NCI-H1694 treated with DMSO at 0.1 percent for 48 hours (cell line): Measurements from ENCODE around the gene NOX3.
"Not testable (repeated sequence)": the region's sequence is repeated elsewhere in the genome, so short reads cannot be mapped to it uniquely, and the experiment has no call there.

Experiments
- DNase-seq: peaks from one replicate; lab custom pipeline; 2025; lab: John Stamatoyannopoulos, UW

NOX3 gene

DNA sequence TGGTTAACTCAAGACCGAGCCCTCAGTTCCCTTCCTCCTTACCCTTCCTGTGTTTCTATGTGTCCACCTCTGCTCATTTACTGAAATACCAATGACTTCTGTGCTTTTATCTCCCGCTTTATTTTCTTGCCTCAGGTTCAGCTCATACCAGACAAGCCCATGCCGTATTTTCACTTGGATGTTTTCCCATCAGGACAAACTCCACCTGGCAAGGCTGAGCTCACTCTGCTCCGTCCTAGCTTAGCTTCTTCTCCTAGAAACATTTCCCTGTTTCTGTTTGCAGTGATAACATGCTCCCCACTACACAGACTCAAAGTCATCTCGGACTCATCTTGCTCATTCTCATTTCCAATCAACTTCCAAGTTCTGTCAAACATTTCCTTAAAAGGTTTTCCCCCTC lies 84.4 kb downstream of the NOX3 start:
- no peak for DNase-seq

DNA sequence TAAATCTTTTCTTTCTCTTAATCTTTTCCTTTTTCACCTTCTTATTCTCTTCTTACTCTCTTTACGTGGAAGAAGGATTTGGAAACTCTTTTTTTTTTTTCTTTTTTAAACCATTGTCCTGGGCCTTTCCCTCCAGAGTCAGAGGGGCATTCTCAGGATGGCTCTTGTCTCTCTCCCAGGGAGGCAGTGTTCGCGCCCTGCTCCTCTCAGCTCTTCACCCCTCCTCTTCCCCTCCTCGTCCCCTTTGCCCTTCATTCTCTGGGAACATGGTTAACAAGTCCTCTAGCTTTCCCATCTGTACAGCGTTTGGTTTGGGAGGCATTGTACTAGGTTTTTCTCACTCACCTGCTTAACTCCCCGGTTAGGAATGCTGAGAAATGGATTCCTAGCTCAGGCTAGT lies 89.3 kb downstream of the NOX3 start:
- DNase-seq: no peak

DNA sequence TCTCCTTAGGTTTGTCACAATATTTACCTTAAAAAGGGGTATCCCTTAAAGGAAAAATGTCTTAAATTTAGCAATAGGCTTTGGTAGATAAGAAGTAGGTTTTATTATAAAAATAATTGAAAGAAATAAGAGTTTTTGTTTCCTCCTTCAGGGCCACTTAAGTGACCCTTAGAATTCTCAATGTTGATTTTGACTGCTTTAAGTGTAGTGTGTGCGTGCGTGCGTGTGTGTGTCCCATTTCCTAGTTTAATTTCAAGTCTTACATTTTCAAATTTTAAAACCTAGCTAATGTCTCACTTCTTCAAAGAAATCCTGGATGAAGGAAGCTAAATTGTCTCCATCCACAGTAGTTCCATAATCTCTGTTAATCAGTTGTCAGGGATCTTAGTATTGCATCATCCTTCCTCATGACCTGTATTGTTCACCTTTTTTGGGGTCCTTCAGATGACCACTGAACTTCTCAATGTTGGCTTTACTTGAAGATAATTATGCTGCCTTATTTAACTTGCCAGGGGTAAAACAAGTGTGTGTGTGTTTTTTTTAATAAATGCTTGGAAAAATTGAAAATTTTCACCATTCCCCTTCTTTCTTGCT lies 90.7 kb downstream of the NOX3 start:
- no peak for DNase-seq

- DNase-seq: not testable (repeated sequence)
These were observed 91.6 kb downstream of the NOX3 start for GRCh38 chr6:155364021-155364420.

GRCh38 chr6:155362968-155363632 lies 92.5 kb downstream of the NOX3 start:
- DNase-seq: not testable (repeated sequence)

GRCh38 chr6:155354167-155354566 lies 101.5 kb downstream of the NOX3 start:
- no peak for DNase-seq

GRCh38 chr6:155352811-155353210 lies 102.8 kb downstream of the NOX3 start:
- DNase-seq: no peak

DNA sequence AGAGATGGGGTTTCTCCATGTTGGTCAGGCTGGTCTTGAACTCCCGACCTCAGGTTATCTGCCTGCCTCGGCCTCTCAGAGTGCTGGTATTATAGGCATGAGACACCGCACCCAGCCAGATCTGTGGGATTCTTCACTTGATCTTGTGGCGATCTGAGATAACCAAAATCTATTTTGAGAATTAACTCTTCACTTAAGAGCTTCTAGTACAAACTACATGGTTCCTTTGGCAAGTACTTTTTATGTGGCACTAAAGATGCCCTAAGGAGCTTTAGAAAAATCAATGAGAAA lies 103.6 kb downstream of the NOX3 start:
- no peak for DNase-seq

- DNase-seq: no peak
These were observed 104.1 kb downstream of the NOX3 start for GRCh38 chr6:155351273-155352129.

DNA sequence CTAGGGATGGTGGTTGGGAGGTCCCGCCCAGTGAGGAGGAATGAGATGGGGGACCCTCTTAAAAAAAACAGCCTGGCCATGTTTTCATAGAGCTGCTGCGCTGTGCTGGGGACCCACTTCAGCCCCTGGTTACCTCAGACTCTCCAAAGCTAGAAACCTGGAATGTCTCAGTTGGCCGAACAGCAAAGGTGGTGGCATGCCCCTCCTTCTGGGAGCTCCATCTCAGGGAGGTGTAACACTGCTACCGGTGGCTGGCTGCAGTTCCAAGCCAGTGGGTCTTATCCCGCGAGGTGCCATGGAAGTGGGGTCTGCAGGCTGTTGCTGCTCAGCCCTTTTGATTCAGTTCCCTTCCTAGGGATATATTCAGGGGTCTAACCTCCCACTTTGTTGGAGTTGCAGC lies 105.7 kb downstream of the NOX3 start:
- no peak for DNase-seq

GRCh38 chr6:155349129-155349528 lies 106.5 kb downstream of the NOX3 start:
- DNase-seq: no peak

GRCh38 chr6:155347800-155348199 lies 107.8 kb downstream of the NOX3 start:
- DNase-seq: no peak

DNA sequence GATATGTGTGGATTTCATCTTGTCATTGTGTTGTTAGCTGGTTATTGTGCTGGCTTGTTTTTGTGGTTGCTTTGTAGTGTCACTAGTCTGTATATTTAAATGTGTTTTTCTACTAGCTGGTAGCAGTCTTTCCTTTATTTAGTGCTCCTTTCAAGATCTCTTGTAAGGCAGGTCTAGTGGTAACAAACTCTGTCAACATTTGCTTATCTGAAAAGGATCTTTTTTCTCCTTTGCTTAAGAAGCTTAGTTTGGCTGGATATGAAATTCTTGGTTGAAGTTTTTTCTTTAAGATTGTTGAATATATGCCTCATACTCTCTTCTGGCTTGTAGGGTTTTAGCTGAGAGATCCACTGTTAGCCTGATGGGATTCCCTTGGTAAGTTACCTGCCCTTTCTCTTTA lies 108.7 kb downstream of the NOX3 start:
- no peak for DNase-seq
